ENCODE results near the gene SPATA16. TPM values are rescaled to one million over a fixed set of nuclear protein-coding genes. Genes with fewer than 3 reads are reported as not detected.
A peak's percentile ranks its signal among the peaks of the same experiment; 100 is the strongest.

Gene SPATA16
- total and polyA plus RNA-seq, 8 donors: not detected

DNA sequence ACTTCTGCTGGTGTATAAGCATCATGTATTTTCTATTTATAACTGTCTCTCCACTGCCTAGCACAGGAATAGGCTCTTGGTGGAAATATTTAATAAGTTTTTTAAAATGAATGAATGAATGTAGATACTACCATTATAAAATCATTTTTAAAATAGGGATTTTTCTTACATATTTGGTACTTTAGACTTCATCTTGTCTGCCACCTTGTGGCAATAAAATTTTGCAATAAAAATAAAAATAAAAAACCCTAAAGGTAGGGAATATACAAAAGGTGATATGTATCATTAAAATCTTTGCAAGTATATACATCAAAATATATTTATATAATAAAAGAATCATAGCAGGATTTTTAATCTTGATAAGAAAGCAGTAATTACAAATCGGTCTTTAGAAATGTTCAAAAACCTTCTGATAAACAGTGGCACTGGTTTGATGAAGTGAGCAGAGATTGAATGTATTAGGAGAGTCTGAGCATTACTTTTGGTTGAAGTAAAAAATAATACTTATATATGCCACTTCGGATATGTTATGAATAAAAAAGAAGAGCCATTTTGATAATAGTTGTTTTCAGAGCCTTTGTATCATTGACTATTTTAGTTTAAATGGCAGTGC, 95.2 kb downstream of the SPATA16 start:
- Histone ChIP-seq H3K9me3 (no peaks in the 10 kb centered on the region), H3K27ac (no peak overlapping the region), H3K27me3 (no peaks in the 10 kb centered on the region), H3K4me1 (no peaks in the 10 kb centered on the region), H3K36me3 (no peaks in the 10 kb centered on the region), H3K4me3 (no peak overlapping the region)
- DNase-seq: peak in 1 of 2 donors; percentile 12
- intact Hi-C loops (cut with DNase I; ENCODE audit: low total_unique reads): loop anchor here (10.0 kb wide), 1 partner anchor 211 kb away; no protein-coding TSS in a partner anchor
- TF ChIP-seq EP300 (IDR thresholded peaks at IDR 0.05): no peak
- no peak for TF ChIP-seq POLR2A (IDR thresholded peaks at IDR 0.05)
- TF ChIP-seq, protein P1, sequence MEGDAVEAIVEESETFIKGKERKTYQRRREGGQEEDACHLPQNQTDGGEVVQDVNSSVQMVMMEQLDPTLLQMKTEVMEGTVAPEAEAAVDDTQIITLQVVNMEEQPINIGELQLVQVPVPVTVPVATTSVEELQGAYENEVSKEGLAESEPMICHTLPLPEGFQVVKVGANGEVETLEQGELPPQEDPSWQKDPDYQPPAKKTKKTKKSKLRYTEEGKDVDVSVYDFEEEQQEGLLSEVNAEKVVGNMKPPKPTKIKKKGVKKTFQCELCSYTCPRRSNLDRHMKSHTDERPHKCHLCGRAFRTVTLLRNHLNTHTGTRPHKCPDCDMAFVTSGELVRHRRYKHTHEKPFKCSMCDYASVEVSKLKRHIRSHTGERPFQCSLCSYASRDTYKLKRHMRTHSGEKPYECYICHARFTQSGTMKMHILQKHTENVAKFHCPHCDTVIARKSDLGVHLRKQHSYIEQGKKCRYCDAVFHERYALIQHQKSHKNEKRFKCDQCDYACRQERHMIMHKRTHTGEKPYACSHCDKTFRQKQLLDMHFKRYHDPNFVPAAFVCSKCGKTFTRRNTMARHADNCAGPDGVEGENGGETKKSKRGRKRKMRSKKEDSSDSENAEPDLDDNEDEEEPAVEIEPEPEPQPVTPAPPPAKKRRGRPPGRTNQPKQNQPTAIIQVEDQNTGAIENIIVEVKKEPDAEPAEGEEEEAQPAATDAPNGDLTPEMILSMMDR (IDR thresholded peaks at IDR 0.05): peak in 3 of 7 experiments; percentile 15 to 41 (median 27)
- 47 to 61% (median 53%) methylated on average over 2 of the region's 2 CpGs for WGBS, 5 donors

DNA sequence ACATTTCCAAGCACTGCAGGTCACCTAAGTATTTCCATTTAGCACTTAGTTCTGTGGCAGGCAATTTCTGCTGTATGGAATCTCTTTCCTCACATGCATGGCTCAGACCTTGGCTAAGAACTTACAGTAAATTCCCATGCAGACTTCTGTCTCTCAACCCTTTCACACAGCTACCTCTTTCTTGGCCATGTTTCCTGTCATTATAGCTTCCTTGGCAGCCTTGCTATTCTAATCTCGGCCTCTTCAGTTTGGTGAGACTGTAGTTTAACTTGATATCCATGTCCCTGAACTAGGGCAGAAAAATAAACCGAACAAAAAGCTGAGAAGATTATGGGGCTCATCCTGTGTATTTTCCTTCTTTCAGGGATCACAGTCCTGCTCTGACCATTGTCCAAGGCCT, 96.0 kb downstream of the SPATA16 start:
- DNase-seq: no peak
- H3K9me3 ChIP-seq: no peaks in the 10 kb centered on the region
- H3K27me3 ChIP-seq: no peaks in the 10 kb centered on the region
- TF ChIP-seq EP300 (IDR thresholded peaks at IDR 0.05): no peak
- no peak for TF ChIP-seq POLR2A (IDR thresholded peaks at IDR 0.05)
- TF ChIP-seq, protein P1 (IDR thresholded peaks at IDR 0.05): no peak
- no peak for TF ChIP-seq POLR2AphosphoS5 (IDR thresholded peaks at IDR 0.05)
- no peaks in the 10 kb centered on the region for H3K36me3 ChIP-seq
- 26 to 66% (median 36%) methylated on average over 2 of the region's 2 CpGs for WGBS, 5 donors
- no peak overlapping the region for H3K27ac ChIP-seq
- intact Hi-C loops (cut with DNase I; ENCODE audit: low total_unique reads): loop anchor here (10.0 kb wide), 1 partner anchor 210 kb away; no protein-coding TSS in a partner anchor
- no peak overlapping the region for H3K4me3 ChIP-seq
- H3K4me1 ChIP-seq: no peaks in the 10 kb centered on the region

DNA sequence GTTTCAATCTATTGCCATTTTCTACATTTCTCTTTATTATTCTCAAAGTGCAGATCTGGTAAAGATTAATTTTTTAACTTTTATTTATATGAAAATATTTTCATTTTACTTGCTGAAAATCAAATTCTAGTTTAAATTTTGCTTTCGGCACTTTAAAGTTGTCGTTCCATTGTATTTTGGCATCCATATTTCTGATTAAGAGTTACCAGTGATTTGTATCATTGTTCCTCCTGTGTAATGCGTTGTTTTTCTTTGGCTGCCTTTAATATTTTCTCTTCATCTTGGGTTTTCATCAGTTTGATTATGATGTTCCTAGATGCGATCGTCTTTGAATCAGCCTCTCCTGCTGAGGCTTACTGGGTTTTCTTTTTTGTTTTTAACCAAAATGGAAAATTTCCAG, 97.3 kb downstream of the SPATA16 start:
- no peaks in the 10 kb centered on the region for H3K4me1 ChIP-seq
- no peaks in the 10 kb centered on the region for H3K9me3 ChIP-seq
- intact Hi-C loops (cut with DNase I; ENCODE audit: low total_unique reads): loop anchor here (10.0 kb wide), 1 partner anchor 209 kb away; no protein-coding TSS in a partner anchor
- no peak for DNase-seq
- 94 to 100% (median 97%) methylated on average over 5 of the region's 5 CpGs for WGBS, 5 donors
- H3K36me3 ChIP-seq: no peaks in the 10 kb centered on the region
- TF ChIP-seq POLR2A (IDR thresholded peaks at IDR 0.05) (no peak), POLR2AphosphoS5 (IDR thresholded peaks at IDR 0.05) (no peak)
- TF ChIP-seq, protein P1 (IDR thresholded peaks at IDR 0.05): no peak
- H3K27ac ChIP-seq: no peak overlapping the region
- no peaks in the 10 kb centered on the region for H3K27me3 ChIP-seq
- H3K4me3 ChIP-seq: no peak overlapping the region

DNA sequence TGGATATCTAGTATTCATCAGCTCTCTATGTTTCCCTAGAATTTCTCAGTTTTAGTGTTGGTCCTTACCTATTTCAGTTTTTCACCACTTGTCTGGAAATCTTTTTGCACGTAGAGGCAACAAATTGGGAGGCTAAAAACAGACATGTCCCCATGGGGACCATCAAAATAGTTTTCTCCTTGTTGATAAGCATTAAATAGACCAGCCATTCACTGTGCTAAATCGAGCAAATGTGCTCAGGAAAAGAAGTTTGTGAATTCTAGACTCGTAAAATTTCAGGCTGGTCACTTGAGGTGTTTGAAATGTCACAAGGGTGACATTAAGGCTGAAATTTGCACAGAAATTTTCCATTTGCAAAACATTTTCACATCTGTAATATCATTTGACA, 102.6 kb downstream of the SPATA16 start:
- Histone ChIP-seq H3K27ac (no peak overlapping the region), H3K9me3 (no peaks in the 10 kb centered on the region), H3K36me3 (no peaks in the 10 kb centered on the region), H3K4me1 (no peaks in the 10 kb centered on the region), H3K4me3 (no peak overlapping the region), H3K27me3 (no peaks in the 10 kb centered on the region)
- no peak for DNase-seq
- intact Hi-C loops (cut with DNase I; ENCODE audit: low total_unique reads): no loop called here
- 79 to 89% (median 88%) methylated on average over 3 of the region's 3 CpGs for WGBS, 5 donors
- TF ChIP-seq POLR2AphosphoS5 (IDR thresholded peaks at IDR 0.05) (no peak), EP300 (IDR thresholded peaks at IDR 0.05) (no peak), POLR2A (IDR thresholded peaks at IDR 0.05) (no peak)
- TF ChIP-seq, protein P1 (IDR thresholded peaks at IDR 0.05): no peak
